Gastroesophageal sphincter (tissue), 4 donors: ENCODE results near the gene GIMAP1. TPM values are rescaled to one million over a fixed set of nuclear protein-coding genes. Genes with fewer than 3 reads are reported as not detected.
A peak's percentile ranks its signal among the peaks of the same experiment; 100 is the strongest.

Experiments used
- ATAC-seq: fragments of 150-250 bp; one replicate; pipeline ENCODE4 v1.9.1; 2016; ENCODE audit warnings: mild to moderate bottlenecking, moderate library complexity
- H3K27ac ChIP-seq, 4 donors: fragments of 200-600 bp; sonication (generic) in 3 of 4; 1 replicate in 3 of 4; 2 replicates in 1 of 4; pipeline ENCODE4 v1.5.1; 2016 to 2019
- H3K27me3 ChIP-seq: fragments of 200-600 bp; sonication (generic); one replicate; pipeline ENCODE4 v1.5.1; 2019
- H3K36me3 ChIP-seq, 2 donors: fragments of 200-600 bp; sonication (generic); one replicate each; pipeline ENCODE4 v1.5.1; 2019; ENCODE audit warnings: control low read depth in 1 of 2
- H3K4me1 ChIP-seq, 3 donors: fragments of 200-600 bp; sonication (generic); 1 replicate in 2 of 3; 2 replicates in 1 of 3; pipeline ENCODE4 v1.5.1; 2016 to 2019; ENCODE audit warnings: control low read depth in 2 of 3
- H3K4me3 ChIP-seq, 2 donors: fragments of 200-600 bp; sonication (generic); one replicate each; pipeline ENCODE4 v1.5.1; 2019; ENCODE audit warnings: mild to moderate bottlenecking in 1 of 2, moderate library complexity in 1 of 2
- H3K9me3 ChIP-seq, 3 donors: fragments of 200-600 bp; sonication (generic); one replicate each; pipeline ENCODE4 v1.5.1; 2017 to 2019; ENCODE audit warnings: control low read depth in 2 of 3
- CTCF ChIP-seq, 4 experiments: fragments of 200-600 bp in 2 of 4; fragments of 450-650 bp in 2 of 4; sonication (generic) in 1 of 4; IDR thresholded peaks; one replicate each; pipeline ENCODE4 v1.5.1; 2017 to 2019; ENCODE audit warnings: antibody characterized with exemption in 4 of 4, mild to moderate bottlenecking in 2 of 4, moderate library complexity in 2 of 4
- EP300 ChIP-seq: sonication (generic); formaldehyde crosslinking; IDR thresholded peaks from one replicate; pipeline ENCODE4 v1.6.1; 2017; ENCODE audit warnings: antibody characterized with exemption, mild to moderate bottlenecking
- POLR2A ChIP-seq, 2 donors: fragments of 450-650 bp; IDR thresholded peaks; one replicate each; pipeline ENCODE4 v1.6.1; 2017; ENCODE audit warnings: antibody characterized with exemption in 2 of 2, mild to moderate bottlenecking in 2 of 2, moderate library complexity in 1 of 2
- POLR2AphosphoS5 ChIP-seq: sonication (generic); formaldehyde crosslinking; IDR thresholded peaks from one replicate; pipeline ENCODE4 v1.6.1; 2017; ENCODE audit warnings: antibody characterized with exemption
- WGBS, 2 donors: methylation state at CpG; one replicate each; pipeline ENCODE4 v1.1.5; 2018; ENCODE audit warnings: low coverage in 1 of 2; 5-methylcytosine and 5-hydroxymethylcytosine counted together
- total RNA-seq, 4 donors: library from RNA; depleted of rRNA; stranded (reverse); fragments of >200 nt; gene quantifications; one replicate each; pipeline ENCODE4 v1.1.0, GENCODE V29; 2016

Gene GIMAP1
- total RNA-seq, 4 donors from 2014 or later: 4.2 to 14.3 (median 7.9) TPM

- Histone ChIP-seq H3K36me3 (peaks cover 0 to 7% of the 10 kb centered on the region in 2 donors), H3K4me1 (peaks cover 0 to 38% (median 0%) of the 10 kb centered on the region in 3 donors), H3K9me3 (no peaks in the 10 kb centered on the region), H3K27ac (no peak overlapping the region), H3K4me3 (no peak overlapping the region), H3K27me3 (no peaks in the 10 kb centered on the region)
- TF ChIP-seq POLR2A (IDR thresholded peaks at IDR 0.05) (no peak), EP300 (no peak), POLR2AphosphoS5 (no peak)
- 63 to 64% methylated on average over 3 to 4 of the region's 4 CpGs for WGBS, 2 donors
- no peak for ATAC-seq
Observed at GRCh38 chr7:150748376-150748775, 32.0 kb downstream of the GIMAP1 start.

GRCh38 chr7:150751702-150752101 is 35.3 kb downstream of the GIMAP1 start:
- ATAC-seq: peak; percentile 41
- Histone ChIP-seq H3K36me3 (no peaks in the 10 kb centered on the region), H3K27me3 (no peaks in the 10 kb centered on the region), H3K27ac (no peak overlapping the region), H3K4me1 (peaks cover 0 to 11% (median 0%) of the 10 kb centered on the region in 3 donors), H3K9me3 (no peaks in the 10 kb centered on the region), H3K4me3 (no peak overlapping the region)
- TF ChIP-seq POLR2A (IDR thresholded peaks at IDR 0.05) (no peak), EP300 (no peak)
- 30 to 33% methylated on average over 2 of the region's 2 CpGs for WGBS, 2 donors

GRCh38 chr7:150753239-150753638 is 36.8 kb downstream of the GIMAP1 start:
- ATAC-seq: no peak
- peaks cover 0 to 11% (median 0%) of the 10 kb centered on the region in 3 donors for H3K4me1 ChIP-seq
- 72 to 86% methylated on average over 5 to 6 of the region's 6 CpGs for WGBS, 2 donors
- H3K9me3 ChIP-seq: no peaks in the 10 kb centered on the region
- H3K36me3 ChIP-seq: no peaks in the 10 kb centered on the region
- no peaks in the 10 kb centered on the region for H3K27me3 ChIP-seq
- H3K27ac ChIP-seq: no peak overlapping the region
- H3K4me3 ChIP-seq: no peak overlapping the region
- TF ChIP-seq CTCF (IDR thresholded peaks at IDR 0.05) (no peak), POLR2AphosphoS5 (no peak)

- no peaks in the 10 kb centered on the region for H3K36me3 ChIP-seq
- H3K27ac ChIP-seq: no peak overlapping the region
- TF ChIP-seq POLR2A (IDR thresholded peaks at IDR 0.05) (no peak), POLR2AphosphoS5 (no peak), CTCF (IDR thresholded peaks at IDR 0.05) (peak in 1 of 4 experiments; percentile 15), EP300 (no peak)
- WGBS, 2 donors: 14 to 41% methylated on average over 2 to 3 of the region's 3 CpGs
- H3K4me3 ChIP-seq: no peak overlapping the region
- H3K4me1 ChIP-seq: peaks cover 0 to 11% (median 0%) of the 10 kb centered on the region in 3 donors
- no peaks in the 10 kb centered on the region for H3K9me3 ChIP-seq
- H3K27me3 ChIP-seq: no peaks in the 10 kb centered on the region
- no peak for ATAC-seq
Observed at GRCh38 chr7:150753826-150754603, 37.6 kb downstream of the GIMAP1 start.

GRCh38 chr7:150754951-150755350 is 38.5 kb downstream of the GIMAP1 start:
- Histone ChIP-seq H3K9me3 (no peaks in the 10 kb centered on the region), H3K36me3 (no peaks in the 10 kb centered on the region), H3K27me3 (no peaks in the 10 kb centered on the region), H3K4me3 (no peak overlapping the region), H3K27ac (peak overlapping the region in 2 of 4 donors; percentile 17 to 43), H3K4me1 (peaks cover 0 to 11% (median 0%) of the 10 kb centered on the region in 3 donors)
- TF ChIP-seq CTCF (IDR thresholded peaks at IDR 0.05): no peak
- no peak for TF ChIP-seq EP300
- TF ChIP-seq POLR2A (IDR thresholded peaks at IDR 0.05): no peak
- no peak for TF ChIP-seq POLR2AphosphoS5
- ATAC-seq: no peak
